RPMI8226 (cell line): Measurements from ENCODE around the gene YPEL1.

Source experiments
- DNase-seq: peaks from one replicate; pipeline ENCODE4 v3.0.0-alpha.2; 2015

YPEL1 gene

GRCh38 chr22:21652010-21652546 is 83.5 kb downstream of the YPEL1 start:
- DNase-seq, result peak; percentile 74

- DNase-seq, result no peak
These were observed 84.0 kb downstream of the YPEL1 start for GRCh38 chr22:21651521-21652009.

- peak; percentile 19 for DNase-seq
These were observed 84.6 kb downstream of the YPEL1 start for GRCh38 chr22:21650823-21651520.

- no peak for DNase-seq
These were observed 85.3 kb downstream of the YPEL1 start for GRCh38 chr22:21650280-21650679.
